Left colon (tissue), 2 donors: ENCODE measurements around the gene EHD1. TPM values are rescaled to one million over a fixed set of nuclear protein-coding genes. Genes with fewer than 3 reads are reported as not detected.

Experiments
- ATAC-seq: fragments of 200-7000 bp; cut with Tn5 transposase; one replicate; pipeline ENCODE4 v1.9.1; 2020; ENCODE audit warnings: mild to moderate bottlenecking, moderate library complexity
- DNase-seq, 2 donors: peaks; one replicate each; pipeline ENCODE4 v3.0.0-alpha.2; 2020
- intact Hi-C, 2 donors: fragments of 100-400 bp; cut with DNase I in 1 of 2; cut with micrococcal nuclease in 1 of 2; formaldehyde crosslinking; loops; one replicate each; pipeline versions ENCODE4 v1.11.2 to v1.14.0; 2022; cut with DNase I, micrococcal nuclease
- long read RNA-seq: library from polyadenylated mRNA; unstranded; transcript quantifications from one replicate; pipeline ENCODE4 v2.0.0, GENCODE V29; 2021
- total RNA-seq, 2 donors: library from RNA; stranded (reverse); fragmentation: NEBNext Ultra II Directional; extraction: Animal tissue kit (Norgen Biotek cat#: 25700); gene quantifications; one replicate each; pipeline ENCODE4 v1.2.1, GENCODE V29; 2021
- donor health status: DM: no; HTN: no; CAD: no.
- donor health status: DM: yes; HTN: yes; CAD: no.

The EHD1 gene
- 10 to 100 TPM; 76.1 to 91.5 TPM for total RNA-seq
- long read RNA-seq, full-length matches to known transcripts = 12 of 41 reads
- long read RNA-seq, partial matches to known transcripts = 9 of 41 reads
- long read RNA-seq, other reads (novel, unspliced or antisense) = 20 of 41 reads

GRCh38 chr11:64878494-64879243 is at the start of gene EHD1:
EHD1 (minus strand) TSS chr11:64878621; CDS start chr11:64878464, 157 bp downstream.
- DNase-seq (peak; percentile 98 to 99), ATAC-seq (peak; percentile 80)
- intact Hi-C loops = no loop called here

DNA sequence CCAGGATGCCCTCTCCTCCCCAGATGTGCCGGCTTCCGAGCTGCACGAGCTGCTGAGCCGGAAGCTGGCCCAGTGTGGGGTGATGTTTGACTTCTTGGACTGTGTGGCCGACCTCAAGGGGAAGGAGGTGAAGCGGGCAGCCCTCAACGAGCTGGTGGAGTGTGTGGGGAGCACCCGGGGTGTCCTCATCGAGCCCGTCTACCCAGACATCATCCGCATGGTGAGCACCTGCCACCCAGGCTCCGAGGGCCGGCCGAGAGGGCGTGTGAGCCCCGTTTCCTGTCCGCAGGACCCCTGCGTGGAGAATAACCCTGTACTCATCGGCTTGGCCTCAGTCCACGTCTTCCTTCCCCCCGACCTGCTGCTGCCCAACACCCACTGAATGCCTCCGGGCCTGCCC is 48.3 kb upstream of the EHD1 start:
- intact Hi-C loops = no loop called here
- ATAC-seq = no peak

DNA sequence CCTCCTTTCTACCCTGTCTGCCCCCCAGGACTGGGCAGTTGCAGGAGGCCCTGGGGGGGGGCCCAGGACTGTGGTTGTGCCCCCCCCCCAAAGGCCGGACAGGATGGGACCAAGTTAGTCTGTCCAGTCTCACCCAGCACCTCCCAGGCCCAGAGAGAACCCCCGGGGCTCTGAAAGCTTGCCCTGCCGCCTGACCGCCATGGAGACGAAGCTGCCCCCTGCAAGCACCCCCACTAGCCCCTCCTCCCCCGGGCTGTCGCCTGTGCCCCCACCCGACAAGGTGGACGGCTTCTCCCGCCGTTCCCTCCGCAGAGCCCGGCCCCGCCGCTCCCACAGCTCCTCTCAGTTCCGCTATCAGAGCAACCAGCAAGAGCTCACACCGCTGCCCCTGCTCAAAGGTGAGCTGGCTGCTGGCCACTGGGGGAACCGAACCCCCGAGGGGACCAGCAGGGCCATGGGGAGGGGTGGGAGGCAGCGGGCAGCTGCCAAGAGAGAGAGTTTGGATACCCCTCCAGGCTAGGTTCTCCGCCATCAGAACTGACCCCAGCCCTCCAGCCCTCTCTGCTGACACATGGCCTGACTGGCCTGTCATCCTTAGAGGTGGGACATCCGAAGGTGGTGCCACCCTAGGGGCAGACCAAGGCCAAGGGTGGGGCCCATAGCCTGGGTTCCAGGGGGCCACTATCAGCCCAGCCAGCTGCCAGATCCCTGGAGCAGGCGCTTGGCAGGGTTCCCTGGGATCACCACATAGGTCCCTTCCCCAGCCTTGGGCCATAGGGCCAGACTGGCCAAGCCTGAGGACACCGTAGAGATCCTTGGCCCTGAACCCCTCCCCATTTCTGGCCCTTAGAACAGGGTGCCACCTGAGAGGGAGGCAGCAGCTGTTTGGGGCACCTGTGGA is 47.4 kb upstream of the EHD1 start:
- DNase-seq = no peak
- ATAC-seq = no peak
- intact Hi-C loops = no loop called here

More for the DNA sequence above, 48.3 kb upstream of the EHD1 start:
- no peak for DNase-seq

GRCh38 chr11:64924910-64925284 is 46.5 kb upstream of the EHD1 start:
- peak; percentile 17 for ATAC-seq
- no peak for DNase-seq
- intact Hi-C loops = no loop called here

DNA sequence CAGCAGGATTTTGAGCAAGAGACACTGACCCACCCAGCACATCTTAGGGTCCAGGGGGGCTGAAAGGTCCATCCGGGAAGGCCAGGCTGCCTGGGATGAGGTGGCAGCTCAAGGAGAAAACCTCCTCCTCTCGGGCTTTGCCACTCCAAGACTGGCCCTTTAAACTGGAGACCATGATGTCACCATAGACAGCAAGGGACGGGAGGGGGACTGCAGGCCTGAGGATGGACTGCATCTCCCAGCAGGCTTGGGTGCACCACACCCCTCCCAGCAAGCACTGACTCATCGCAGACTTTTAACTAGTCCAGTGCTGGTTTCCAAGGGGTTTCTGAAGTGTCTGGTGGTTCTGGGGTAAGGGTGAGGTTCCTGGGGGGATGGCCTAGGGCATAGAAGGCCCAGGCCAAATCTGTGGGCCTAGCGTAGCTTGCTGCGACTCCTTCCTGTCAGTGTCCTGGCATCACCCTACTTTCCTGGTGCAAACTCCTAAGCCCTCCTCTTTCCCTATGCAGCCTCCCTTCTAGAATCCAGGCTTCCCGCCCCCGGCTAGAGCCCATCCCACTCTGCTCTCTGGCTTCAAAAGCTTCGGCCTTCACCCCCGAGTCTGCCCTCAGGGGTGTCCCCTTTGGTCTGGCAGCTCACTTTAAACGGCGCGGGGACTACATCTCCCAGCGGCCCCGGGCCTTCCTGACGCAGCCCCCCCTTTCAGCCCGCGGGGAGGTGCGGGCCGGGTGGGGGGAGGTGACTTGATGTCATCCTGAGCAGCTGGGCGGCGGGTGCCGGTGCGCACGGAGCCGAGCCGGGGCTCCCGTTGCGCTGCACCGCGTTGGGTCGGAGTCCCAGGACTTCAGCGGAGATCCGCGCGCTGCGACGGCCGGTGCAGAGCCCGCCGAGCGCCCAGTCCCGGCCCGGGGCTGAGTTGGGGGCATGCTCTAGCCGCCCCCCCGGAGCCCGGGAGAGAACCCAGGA is 45.8 kb upstream of the EHD1 start, which contains the start of gene PPP2R5B:
Gene PPP2R5B, plus strand, starts transcription at position 746 of the 966 bp plus-strand sequence. CDS start 1,046 bp downstream, outside the sequence.
- intact Hi-C loops = no loop called here
- peak; percentile 95 for ATAC-seq
- DNase-seq = peak; percentile 96

GRCh38 chr11:64923151-64923661 is 44.8 kb upstream of the EHD1 start:
- ATAC-seq (no peak), DNase-seq (no peak)
- intact Hi-C loops = no loop called here

- ATAC-seq (no peak), DNase-seq (no peak)
- intact Hi-C loops = no loop called here
These were observed 43.0 kb upstream of the EHD1 start for GRCh38 chr11:64921384-64921783.

GRCh38 chr11:64920124-64920523 is 41.7 kb upstream of the EHD1 start:
- intact Hi-C loops = no loop called here
- DNase-seq (no peak), ATAC-seq (no peak)

GRCh38 chr11:64919627-64920026 is 41.2 kb upstream of the EHD1 start:
- no peak for DNase-seq
- intact Hi-C loops = no loop called here
- no peak for ATAC-seq

GRCh38 chr11:64918017-64918416 is 39.6 kb upstream of the EHD1 start:
- no peak for DNase-seq
- no peak for ATAC-seq
- intact Hi-C loops = no loop called here

GRCh38 chr11:64917663-64917995 is 39.2 kb upstream of the EHD1 start:
- DNase-seq (no peak), ATAC-seq (no peak)
- intact Hi-C loops = no loop called here

DNA sequence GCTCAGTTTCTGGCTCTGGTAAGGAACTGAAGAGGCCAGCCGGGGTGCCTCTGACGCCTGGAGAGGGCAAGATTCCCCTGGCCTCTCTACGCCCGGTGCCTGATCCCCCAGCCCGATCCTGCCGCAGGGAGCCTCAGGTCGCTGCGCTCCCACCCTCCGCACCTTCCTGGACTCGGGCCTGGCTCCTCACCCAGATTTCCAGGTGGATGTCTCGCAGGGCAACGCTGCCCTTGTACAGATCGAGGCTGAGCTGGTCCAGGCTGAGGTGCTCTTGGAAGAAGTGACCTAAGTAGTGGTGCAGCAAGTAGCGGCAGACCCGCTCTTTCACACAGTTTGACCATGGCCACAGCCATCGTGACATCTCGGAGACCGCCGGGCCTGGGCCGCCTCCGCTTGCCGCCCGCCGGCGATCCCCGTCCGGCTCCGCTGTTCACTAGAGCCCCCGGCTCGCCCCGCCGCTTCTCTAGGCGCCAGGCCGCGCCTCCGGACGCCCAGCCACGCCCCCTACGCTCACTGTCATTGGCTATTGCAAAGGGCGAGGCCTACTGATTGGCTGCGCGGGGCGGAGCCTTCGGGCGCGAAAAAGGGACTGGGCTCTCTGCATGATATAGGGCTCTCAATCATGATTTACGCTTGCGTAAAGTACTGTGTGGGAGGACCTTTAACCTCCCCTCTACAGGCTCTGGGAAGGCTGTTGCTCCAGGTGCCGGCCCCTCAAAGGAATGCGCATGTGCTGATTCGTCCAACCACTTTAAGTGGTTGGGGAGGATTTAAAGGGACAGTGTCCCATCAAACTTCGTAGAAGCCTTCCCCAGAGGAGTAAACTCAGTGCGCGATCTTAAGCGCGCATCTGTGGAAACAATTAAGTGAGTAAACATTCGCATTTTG is 38.6 kb upstream of the EHD1 start, which contains the start of gene ATG2A:
Gene ATG2A, minus strand, starts transcription at position 435 of the 888 bp plus-strand sequence. Its CDS starts 74 bp downstream, at position 361.
- ATAC-seq (peak; percentile 93), DNase-seq (peak; percentile 99 to 100)
- intact Hi-C loops = no loop called here

- peak; percentile 52 to 67 for DNase-seq
- intact Hi-C loops = no loop called here
- ATAC-seq = peak; percentile 28
These were observed 37.8 kb upstream of the EHD1 start for GRCh38 chr11:64916040-64916774.

DNA sequence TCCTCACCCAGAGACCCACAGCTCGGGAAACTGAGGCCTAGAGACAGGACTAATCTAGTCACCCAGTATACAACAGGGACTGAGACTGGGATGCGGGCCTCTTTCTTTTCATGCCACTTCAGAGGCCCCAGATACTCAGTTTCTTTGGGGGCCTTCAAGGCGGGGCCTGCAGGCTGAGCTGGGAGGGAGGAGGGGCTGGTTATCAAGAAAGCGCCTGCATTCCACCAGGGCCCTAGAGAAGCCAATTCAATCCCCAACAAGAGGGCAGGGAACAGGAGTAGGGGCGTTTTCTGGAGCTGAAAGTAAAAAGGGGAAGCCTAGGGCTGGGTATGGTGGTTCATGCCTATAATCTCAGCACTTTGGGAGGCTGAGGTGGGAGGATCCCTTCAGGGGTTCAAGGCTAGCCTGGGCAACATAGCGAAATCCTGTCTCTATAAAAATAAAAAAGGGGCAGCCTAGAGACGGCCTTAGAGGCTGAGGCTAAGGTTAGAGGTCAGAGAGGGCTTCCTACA is 37.0 kb upstream of the EHD1 start:
- DNase-seq (no peak), ATAC-seq (no peak)
- intact Hi-C loops = no loop called here

- intact Hi-C loops = no loop called here
- no peak for DNase-seq
- ATAC-seq = no peak
These were observed 35.7 kb upstream of the EHD1 start for GRCh38 chr11:64914123-64914522.

GRCh38 chr11:64913171-64913727 is 34.8 kb upstream of the EHD1 start:
- ATAC-seq = no peak
- intact Hi-C loops = no loop called here

More at GRCh38 chr11:64913171-64913727, 34.8 kb upstream of the EHD1 start:
- DNase-seq = no peak
